GM12878 (cell line): ENCODE measurements around the gene PCDHGA1. TPM values are rescaled to one million over a fixed set of nuclear protein-coding genes. Genes with fewer than 3 reads are reported as not detected.

Source experiments
- ATAC-seq: fragments of 200-7000 bp; cut with Tn5 transposase; 3 replicates; pipeline ENCODE4 v1.9.1; 2020; ENCODE audit warnings: mild to moderate bottlenecking, moderate library complexity
- BruUV-seq: library from RNA; stranded (reverse); fragments of 400-500 nt; replicated peaks from 2 replicates; lab custom pipeline; 2021; lab: Mats Ljungman, UMichigan
- CTCF ChIA-PET: fragments of 300-600 bp; sonication (Branson Sonifier 250); formaldehyde crosslinking; extraction: SDS; loops from one replicate; lab custom pipeline; 2021; ENCODE audit warnings: inconsistent platforms; lab: Yijun Ruan, JAX
- POLR2A ChIA-PET: fragments of 350-600 bp; formaldehyde crosslinking; extraction: SDS; loops from one replicate; lab custom pipeline; 2021; ENCODE audit warnings: inconsistent platforms; lab: Charles Lee
- RAD21 ChIA-PET: fragments of 300-600 bp; sonication (Branson Sonifier 250); formaldehyde crosslinking; loops from one replicate; lab custom pipeline; 2023; ENCODE audit warnings: antibody characterized with exemption; ENCODE audit not compliant: unreplicated experiment; lab: Charles Lee
- SMC1A ChIA-PET: fragments of 300-600 bp; sonication (Branson Sonifier 250); formaldehyde crosslinking; loops from one replicate; lab custom pipeline; 2023; ENCODE audit not compliant: unreplicated experiment, uncharacterized antibody; lab: Charles Lee
- DNase-seq: peaks from one replicate; pipeline ENCODE4 v3.0.0-alpha.2; 2011; ENCODE audit warnings: low read depth, low spot score
- FAIRE-seq: peaks from 3 replicates; lab custom pipeline; 2011; peaks lifted over from hg19 to GRCh38; lab: Jason Lieb, UNC
- H2AFZ ChIP-seq: 2 replicates; pipeline ENCODE4 v1.6.0; 2011; ENCODE audit warnings: low read depth, low read length, control low read depth; ENCODE audit not compliant: control insufficient read depth
- H3K27ac ChIP-seq: 2 replicates; pipeline ENCODE4 v1.5.1; 2011; ENCODE audit warnings: control low read depth; ENCODE audit not compliant: control insufficient read depth, insufficient read depth
- H3K27me3 ChIP-seq, 2 experiments: replicated peaks in 1 of 2; 2 replicates each; pipeline versions ENCODE4 v1.6.0 to v1.6.1; 2011; ENCODE audit warnings: low read length in 1 of 2; ENCODE audit not compliant: control insufficient read depth in 2 of 2, insufficient read depth in 2 of 2
- H3K36me3 ChIP-seq, 2 experiments: 2 replicates each; pipeline ENCODE4 v1.5.1; 2011; ENCODE audit warnings: low read length in 1 of 2; ENCODE audit not compliant: control insufficient read depth in 2 of 2, insufficient read depth in 2 of 2
- H3K4me1 ChIP-seq: 2 replicates; pipeline ENCODE4 v1.6.1; 2011; ENCODE audit warnings: mild to moderate bottlenecking, low read length, moderate library complexity, mixed read lengths; ENCODE audit not compliant: control insufficient read depth, insufficient read depth
- H3K4me2 ChIP-seq: 2 replicates; pipeline ENCODE4 v1.6.0; 2011; ENCODE audit warnings: control low read depth; ENCODE audit not compliant: control insufficient read depth, insufficient read depth
- H3K4me3 ChIP-seq: fragments of 200-600 bp; sonication (generic); 2 replicates; pipeline ENCODE4 v1.5.1; 2016
- H3K79me2 ChIP-seq: 2 replicates; pipeline ENCODE4 v1.6.0; 2011; ENCODE audit warnings: low read length; ENCODE audit not compliant: control insufficient read depth, insufficient read depth
- H3K9ac ChIP-seq: 2 replicates; pipeline ENCODE4 v1.8.0; 2011; ENCODE audit warnings: low read length, control low read depth, mixed read lengths; ENCODE audit not compliant: control insufficient read depth, insufficient read depth
- H3K9me3 ChIP-seq: replicated peaks from 3 replicates; pipeline ENCODE4 v1.5.1; 2011; ENCODE audit warnings: mild to moderate bottlenecking, low read length; ENCODE audit not compliant: control insufficient read depth, insufficient read depth
- H4K20me1 ChIP-seq: 2 replicates; pipeline ENCODE4 v1.6.0; 2011; ENCODE audit not compliant: control insufficient read depth, insufficient read depth
- HDAC6 ChIP-seq: fragments of 200-600 bp; sonication (generic); IDR thresholded peaks from one replicate; pipeline ENCODE4 v1.8.0; 2017; ENCODE audit warnings: antibody characterized with exemption; ENCODE audit not compliant: unreplicated experiment
- MEF2A ChIP-seq: IDR thresholded peaks from 2 replicates; pipeline ENCODE4 v1.6.1; 2011; ENCODE audit warnings: low read depth, mild to moderate bottlenecking, low read length, moderate library complexity; ENCODE audit not compliant: insufficient read depth
- MYC ChIP-seq: IDR thresholded peaks from 2 replicates; pipeline ENCODE4 v1.6.1; 2011; ENCODE audit warnings: mild to moderate bottlenecking, low read length, moderate library complexity, inconsistent platforms; ENCODE audit not compliant: insufficient read depth, insufficient replicate concordance, insufficient read length, severe bottlenecking
- NFXL1 ChIP-seq: fragments of 450-650 bp; IDR thresholded peaks from 2 replicates; pipeline ENCODE4 v1.6.1; 2017; ENCODE audit warnings: antibody characterized with exemption, mild to moderate bottlenecking, borderline replicate concordance
- POLR2A ChIP-seq: IDR thresholded peaks from 2 replicates; pipeline ENCODE4 v1.6.1; 2011; ENCODE audit warnings: low read depth, mild to moderate bottlenecking, low read length
- SIN3A ChIP-seq: IDR thresholded peaks from 2 replicates; pipeline ENCODE4 v1.6.1; 2012; ENCODE audit warnings: low read depth, low read length, improper control_type of control experiment
- YBX1 ChIP-seq: fragments of 450-650 bp; IDR thresholded peaks from 2 replicates; pipeline ENCODE4 v1.6.1; 2016; ENCODE audit warnings: antibody characterized with exemption
- WGBS: methylation state at CpG from one replicate; pipeline ENCODE4 v1.1.6; 2016; ENCODE audit warnings: low lambda C conversion rate; ENCODE audit not compliant: insufficient replicate concordance, insufficient coverage; ENCODE audit errors: missing lambda C conversion rate; 5-methylcytosine and 5-hydroxymethylcytosine counted together
- in situ Hi-C: fragments of 300-500 bp; cut with MboI; formaldehyde crosslinking; loops from 9 replicates; pipeline ENCODE4 v1.14.3; 2018; ENCODE audit warnings: mixed read lengths
- intact Hi-C: fragments of 100-400 bp; cut with micrococcal nuclease; formaldehyde crosslinking; loops from one replicate; pipeline ENCODE4 v1.14.2; 2022; ENCODE audit not compliant: unreplicated experiment
- polyA plus RNA-seq, 11 experiments: library from polyadenylated mRNA; depleted of rRNA in 4 of 11; unstranded in 6 of 11; stranded (reverse) in 5 of 11; fragments of >200 nt; fragmentation: Nextera tagmentation in 4 of 11; fragmentation: Illumina TruSeq in 1 of 11; extraction: Ambion mirVana in 4 of 11; extraction: Trizol in 1 of 11; gene quantifications; 1 replicate in 1 of 11; 2 replicates in 10 of 11; pipeline versions ENCODE4 v1.2.1 to v1.2.3, GENCODE V29; 2011 to 2016; ENCODE audit warnings: inconsistent platforms in 2 of 11, missing spikeins in 2 of 11, low read depth in 1 of 11
- total RNA-seq, 4 experiments: library from RNA; depleted of rRNA in 3 of 4; stranded (reverse); fragments of >200 nt in 3 of 4; fragmentation: Illumina TruSeq in 1 of 4; extraction: Trizol in 1 of 4; gene quantifications; 2 replicates each; pipeline versions ENCODE4 v1.2.1 to v1.2.3, GENCODE V29; 2013 to 2021
- TF ChIP-seq, protein P1 (sequence below): IDR thresholded peaks from 2 replicates; pipeline ENCODE4 v1.6.1; 2012; ENCODE audit warnings: low read depth, low read length, improper control_type of control experiment

PCDHGA1 gene
- total and polyA plus RNA-seq, 10 of the 15 experiments (the other 5 are each of a cell fraction or from before 2014, with no cell fraction given), result 0.02 to 0.51 (median 0.19) TPM; not detected in 3

DNA sequence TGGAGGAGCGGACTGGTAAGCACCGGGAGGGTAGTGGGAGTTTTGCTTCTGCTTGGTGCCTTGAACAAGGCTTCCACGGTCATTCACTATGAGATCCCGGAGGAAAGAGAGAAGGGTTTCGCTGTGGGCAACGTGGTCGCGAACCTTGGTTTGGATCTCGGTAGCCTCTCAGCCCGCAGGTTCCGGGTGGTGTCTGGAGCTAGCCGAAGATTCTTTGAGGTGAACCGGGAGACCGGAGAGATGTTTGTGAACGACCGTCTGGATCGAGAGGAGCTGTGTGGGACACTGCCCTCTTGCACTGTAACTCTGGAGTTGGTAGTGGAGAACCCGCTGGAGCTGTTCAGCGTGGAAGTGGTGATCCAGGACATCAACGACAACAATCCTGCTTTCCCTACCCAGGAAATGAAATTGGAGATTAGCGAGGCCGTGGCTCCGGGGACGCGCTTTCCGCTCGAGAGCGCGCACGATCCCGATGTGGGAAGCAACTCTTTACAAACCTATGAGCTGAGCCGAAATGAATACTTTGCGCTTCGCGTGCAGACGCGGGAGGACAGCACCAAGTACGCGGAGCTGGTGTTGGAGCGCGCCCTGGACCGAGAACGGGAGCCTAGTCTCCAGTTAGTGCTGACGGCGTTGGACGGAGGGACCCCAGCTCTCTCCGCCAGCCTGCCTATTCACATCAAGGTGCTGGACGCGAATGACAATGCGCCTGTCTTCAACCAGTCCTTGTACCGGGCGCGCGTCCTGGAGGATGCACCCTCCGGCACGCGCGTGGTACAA lies 146.0 kb downstream of the PCDHGA1 start:
- ChIA-PET CTCF (interaction anchor here (0.8 to 8.5 kb wide), 28 partner anchors 8 to 158 kb away, joined by 3 to 213 read pairs (median 8); partner anchors contain the start of genes PCDHGA10, PCDHGA11, PCDHGA12 and PCDHGB6), SMC1A (interaction anchor here (1.0 to 6.6 kb wide), 17 partner anchors 9 to 106 kb away, joined by 3 to 117 read pairs (median 8); partner anchors contain the start of genes PCDHGA10, PCDHGA11, PCDHGA12 and PCDHGB3), POLR2A (interaction anchor here (1.1 to 1.4 kb wide), 2 partner anchors 33 to 35 kb away, joined by 3 to 4 read pairs; no protein-coding TSS in a partner anchor), RAD21 (interaction anchor here (0.8 to 4.9 kb wide), 16 partner anchors 8 to 106 kb away, joined by 3 to 109 read pairs (median 12); partner anchors contain the start of genes PCDHGA10, PCDHGA11, PCDHGB3 and PCDHGB7)
- Histone ChIP-seq H3K27me3 (no peaks in the 10 kb centered on the region; a peak in 1 of 4 replicates), H3K27ac (no peak overlapping the region; the same call in 1 of the 2 replicates), H4K20me1 (no peaks in the 10 kb centered on the region), H3K79me2 (no peaks in the 10 kb centered on the region), H3K9ac (peak overlapping the region; percentile 69), H3K4me3 (peak overlapping the region; percentile 77), H3K4me2 (peak overlapping the region; percentile 80), H3K4me1 (peaks cover 19% of the 10 kb centered on the region), H3K9me3 (no peaks in the 10 kb centered on the region), H2AFZ (peak overlapping the region; percentile 90), H3K36me3 (no peaks in the 10 kb centered on the region)
- no peak for FAIRE-seq
- BruUV-seq, result TSS peak; percentile 79
- intact Hi-C loops (loop anchor here (1.0 kb wide), 1 partner anchor 37 kb away; no protein-coding TSS in a partner anchor), in situ Hi-C loops (loop anchor here (5.0 kb wide), 1 partner anchor 51 kb away; no protein-coding TSS in a partner anchor)
- 0 out of 2 replicates have a peak, but pooled peaks have one; percentile 27 for TF ChIP-seq POLR2A
- peak; percentile 88 for TF ChIP-seq HDAC6
- no peak for TF ChIP-seq MEF2A
- TF ChIP-seq, protein P1, sequence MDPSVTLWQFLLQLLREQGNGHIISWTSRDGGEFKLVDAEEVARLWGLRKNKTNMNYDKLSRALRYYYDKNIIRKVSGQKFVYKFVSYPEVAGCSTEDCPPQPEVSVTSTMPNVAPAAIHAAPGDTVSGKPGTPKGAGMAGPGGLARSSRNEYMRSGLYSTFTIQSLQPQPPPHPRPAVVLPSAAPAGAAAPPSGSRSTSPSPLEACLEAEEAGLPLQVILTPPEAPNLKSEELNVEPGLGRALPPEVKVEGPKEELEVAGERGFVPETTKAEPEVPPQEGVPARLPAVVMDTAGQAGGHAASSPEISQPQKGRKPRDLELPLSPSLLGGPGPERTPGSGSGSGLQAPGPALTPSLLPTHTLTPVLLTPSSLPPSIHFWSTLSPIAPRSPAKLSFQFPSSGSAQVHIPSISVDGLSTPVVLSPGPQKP, result no peak
- TF ChIP-seq YBX1, result no peak
- TF ChIP-seq SIN3A, result peak; percentile 17; the same call in 1 of the 2 replicates
- TF ChIP-seq MYC, result no peak
- TF ChIP-seq NFXL1, result no peak
- WGBS, result 2% methylated on average over 52 of the region's 58 CpGs
- DNase-seq, result no peak
- peak; percentile 59 for ATAC-seq
